Tibial nerve (tissue), 4 donors: ENCODE results near the gene OSTF1. TPM values are rescaled to one million over a fixed set of nuclear protein-coding genes. Genes with fewer than 3 reads are reported as not detected.
A peak's percentile ranks its signal among the peaks of the same experiment; 100 is the strongest.

Experiments
- DNase-seq, 2 donors: peaks; one replicate each; pipeline ENCODE4 v3.0.0-alpha.2; 2019; ENCODE audit warnings: low spot score in 2 of 2
- H3K27ac ChIP-seq, 4 donors: fragments of 200-600 bp; sonication (generic) in 3 of 4; one replicate each; pipeline ENCODE4 v1.5.1; 2017 to 2019; ENCODE audit warnings: mild to moderate bottlenecking in 1 of 4
- H3K27me3 ChIP-seq, 2 donors: fragments of 200-600 bp; sonication (generic) in 1 of 2; one replicate each; pipeline versions ENCODE4 v1.5.1 to v1.6.0; 2017 to 2019
- H3K36me3 ChIP-seq, 3 donors: fragments of 200-600 bp; sonication (generic); one replicate each; pipeline ENCODE4 v1.5.1; 2018 to 2019
- H3K4me1 ChIP-seq, 4 donors: fragments of 200-600 bp; sonication (generic) in 3 of 4; one replicate each; pipeline ENCODE4 v1.5.1; 2017 to 2019
- H3K4me3 ChIP-seq, 4 donors: fragments of 200-600 bp; sonication (generic) in 3 of 4; one replicate each; pipeline ENCODE4 v1.5.1; 2017 to 2019; ENCODE audit warnings: mild to moderate bottlenecking in 1 of 4, moderate library complexity in 1 of 4
- H3K9me3 ChIP-seq, 4 donors: fragments of 200-600 bp; sonication (generic) in 3 of 4; one replicate each; pipeline ENCODE4 v1.5.1; 2017 to 2019
- EP300 ChIP-seq, 2 donors: sonication (generic); formaldehyde crosslinking; IDR thresholded peaks; one replicate each; pipeline ENCODE4 v1.6.1; 2017; ENCODE audit warnings: antibody characterized with exemption in 2 of 2, mild to moderate bottlenecking in 1 of 2
- POLR2A ChIP-seq, 2 donors: fragments of 450-650 bp; IDR thresholded peaks; one replicate each; pipeline ENCODE4 v1.6.1; 2017; ENCODE audit warnings: antibody characterized with exemption in 2 of 2, mild to moderate bottlenecking in 2 of 2, moderate library complexity in 2 of 2
- WGBS, 2 donors: methylation state at CpG; one replicate each; pipeline ENCODE4 v1.1.5; 2018; 5-methylcytosine and 5-hydroxymethylcytosine counted together
- total RNA-seq, 4 donors: library from RNA; depleted of rRNA; stranded (reverse); fragments of >200 nt; gene quantifications; one replicate each; pipeline ENCODE4 v1.1.0, GENCODE V29; 2016
- TF ChIP-seq, protein P1 (sequence below), 5 experiments: fragments of 200-600 bp in 3 of 5; fragments of 450-650 bp in 2 of 5; sonication (generic) in 3 of 5; IDR thresholded peaks; one replicate each; pipeline ENCODE4 v1.5.1; 2016 to 2019; ENCODE audit warnings: antibody characterized with exemption in 5 of 5, mild to moderate bottlenecking in 3 of 5, moderate library complexity in 2 of 5

The OSTF1 gene
- total RNA-seq, 4 donors from 2014 or later: 20.7 to 34.5 (median 24.8) TPM

DNA sequence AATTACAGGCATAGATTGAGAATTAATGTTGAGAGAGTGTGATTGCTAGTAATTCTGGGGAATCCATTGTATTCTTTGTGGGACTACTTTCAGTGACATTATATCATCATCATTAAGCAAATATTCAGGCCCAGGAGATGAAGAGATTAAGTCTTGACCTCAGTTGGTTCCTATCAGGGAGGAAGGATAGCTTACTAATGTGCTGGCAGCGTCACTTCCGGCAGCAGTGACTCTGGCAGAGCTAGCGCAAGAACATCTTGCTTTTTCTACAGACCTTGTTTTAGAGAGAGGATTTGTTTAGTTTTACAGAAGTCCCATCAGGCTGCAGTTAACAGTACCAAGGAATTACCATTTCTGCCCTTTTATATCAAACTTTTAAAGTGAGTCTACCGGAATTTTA, 20.3 kb downstream of the OSTF1 start:
- no peak for DNase-seq
- Histone ChIP-seq H3K36me3 (no peaks in the 10 kb centered on the region), H3K4me3 (no peak overlapping the region), H3K27ac (peak overlapping the region in 1 of 4 donors; percentile 39), H3K27me3 (no peaks in the 10 kb centered on the region), H3K9me3 (no peaks in the 10 kb centered on the region), H3K4me1 (peaks cover 0 to 66% (median 11%) of the 10 kb centered on the region in 4 donors)
- TF ChIP-seq POLR2A (IDR thresholded peaks at IDR 0.05) (no peak), EP300 (IDR thresholded peaks at IDR 0.05) (no peak)
- TF ChIP-seq, protein P1, sequence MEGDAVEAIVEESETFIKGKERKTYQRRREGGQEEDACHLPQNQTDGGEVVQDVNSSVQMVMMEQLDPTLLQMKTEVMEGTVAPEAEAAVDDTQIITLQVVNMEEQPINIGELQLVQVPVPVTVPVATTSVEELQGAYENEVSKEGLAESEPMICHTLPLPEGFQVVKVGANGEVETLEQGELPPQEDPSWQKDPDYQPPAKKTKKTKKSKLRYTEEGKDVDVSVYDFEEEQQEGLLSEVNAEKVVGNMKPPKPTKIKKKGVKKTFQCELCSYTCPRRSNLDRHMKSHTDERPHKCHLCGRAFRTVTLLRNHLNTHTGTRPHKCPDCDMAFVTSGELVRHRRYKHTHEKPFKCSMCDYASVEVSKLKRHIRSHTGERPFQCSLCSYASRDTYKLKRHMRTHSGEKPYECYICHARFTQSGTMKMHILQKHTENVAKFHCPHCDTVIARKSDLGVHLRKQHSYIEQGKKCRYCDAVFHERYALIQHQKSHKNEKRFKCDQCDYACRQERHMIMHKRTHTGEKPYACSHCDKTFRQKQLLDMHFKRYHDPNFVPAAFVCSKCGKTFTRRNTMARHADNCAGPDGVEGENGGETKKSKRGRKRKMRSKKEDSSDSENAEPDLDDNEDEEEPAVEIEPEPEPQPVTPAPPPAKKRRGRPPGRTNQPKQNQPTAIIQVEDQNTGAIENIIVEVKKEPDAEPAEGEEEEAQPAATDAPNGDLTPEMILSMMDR (IDR thresholded peaks at IDR 0.05): no peak
- 78 to 84% methylated on average over 4 of the region's 4 CpGs for WGBS, 2 donors

DNA sequence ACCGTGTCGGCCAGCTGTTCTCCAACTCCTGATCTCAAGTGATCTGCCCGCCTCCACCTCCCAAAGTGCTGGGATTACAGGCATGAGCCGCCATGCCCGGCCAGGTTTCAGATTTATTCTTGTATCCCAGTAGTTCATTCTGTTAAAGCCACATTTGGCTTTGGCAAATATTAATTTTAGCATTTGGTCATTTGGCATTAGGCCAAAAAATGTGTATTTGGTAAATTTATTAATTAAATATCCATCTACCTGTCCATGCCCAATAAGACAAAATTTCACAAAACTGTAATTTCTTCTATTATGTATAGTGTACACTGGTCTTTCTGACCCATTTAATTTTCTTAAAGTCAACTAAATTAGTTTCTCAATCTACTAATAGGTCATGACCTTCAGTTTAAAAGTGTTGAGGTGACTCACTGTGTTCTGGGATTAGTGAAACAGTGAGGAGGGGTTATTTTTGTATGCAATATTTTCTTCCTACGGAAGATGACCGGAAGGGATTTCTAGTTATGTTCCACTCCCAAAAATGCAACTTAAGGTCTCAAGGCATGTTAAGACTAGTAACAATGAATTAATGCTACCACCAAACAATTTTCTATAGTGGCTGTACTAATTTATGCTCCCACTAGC, 21.0 kb downstream of the OSTF1 start:
- no peak overlapping the region for H3K27ac ChIP-seq
- no peaks in the 10 kb centered on the region for H3K9me3 ChIP-seq
- peaks cover 0 to 62% (median 11%) of the 10 kb centered on the region in 4 donors for H3K4me1 ChIP-seq
- no peak for DNase-seq
- no peaks in the 10 kb centered on the region for H3K36me3 ChIP-seq
- H3K27me3 ChIP-seq: no peaks in the 10 kb centered on the region
- TF ChIP-seq POLR2A (IDR thresholded peaks at IDR 0.05): no peak
- TF ChIP-seq EP300 (IDR thresholded peaks at IDR 0.05): no peak
- TF ChIP-seq, protein P1 (IDR thresholded peaks at IDR 0.05): no peak
- WGBS, 2 donors: 90 to 93% methylated on average over 7 of the region's 7 CpGs
- no peak overlapping the region for H3K4me3 ChIP-seq

DNA sequence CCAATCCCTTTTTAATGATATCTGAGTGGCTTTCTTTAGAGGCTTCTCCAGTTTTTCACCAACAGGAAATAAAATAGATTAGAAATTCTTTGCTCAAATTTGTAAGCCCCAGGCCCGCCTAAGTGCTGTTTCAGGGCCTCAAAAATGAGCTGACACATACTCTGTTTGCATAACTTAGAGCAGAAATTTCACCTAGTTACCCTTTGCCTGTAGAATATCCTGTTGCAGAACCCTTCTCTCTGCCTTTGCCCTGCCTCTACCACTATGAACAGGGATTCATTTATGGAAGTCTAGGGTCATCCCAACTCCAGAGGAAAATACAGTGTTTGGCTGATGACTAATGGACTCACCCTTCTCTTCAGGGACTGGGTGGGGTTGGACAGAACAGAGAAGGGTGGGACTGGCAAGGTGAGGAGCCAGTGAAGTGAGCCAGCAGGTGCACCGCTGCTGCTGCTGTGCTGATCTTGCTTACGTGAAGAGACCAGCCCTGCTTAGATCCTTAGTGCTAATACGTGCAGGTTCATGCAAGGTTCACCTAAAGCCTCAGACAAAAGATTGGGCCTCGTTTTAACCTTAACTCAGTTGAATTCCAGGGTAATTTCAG, 22.8 kb downstream of the OSTF1 start:
- no peak for TF ChIP-seq POLR2A (IDR thresholded peaks at IDR 0.05)
- no peak for TF ChIP-seq EP300 (IDR thresholded peaks at IDR 0.05)
- TF ChIP-seq, protein P1 (IDR thresholded peaks at IDR 0.05): no peak
- H3K9me3 ChIP-seq: no peaks in the 10 kb centered on the region
- no peak overlapping the region for H3K27ac ChIP-seq
- 79 to 82% methylated on average over 5 of the region's 5 CpGs for WGBS, 2 donors
- H3K27me3 ChIP-seq: no peaks in the 10 kb centered on the region
- H3K4me3 ChIP-seq: no peak overlapping the region
- H3K36me3 ChIP-seq: no peaks in the 10 kb centered on the region
- no peak for DNase-seq
- H3K4me1 ChIP-seq: peaks cover 0 to 49% (median 3%) of the 10 kb centered on the region in 4 donors

DNA sequence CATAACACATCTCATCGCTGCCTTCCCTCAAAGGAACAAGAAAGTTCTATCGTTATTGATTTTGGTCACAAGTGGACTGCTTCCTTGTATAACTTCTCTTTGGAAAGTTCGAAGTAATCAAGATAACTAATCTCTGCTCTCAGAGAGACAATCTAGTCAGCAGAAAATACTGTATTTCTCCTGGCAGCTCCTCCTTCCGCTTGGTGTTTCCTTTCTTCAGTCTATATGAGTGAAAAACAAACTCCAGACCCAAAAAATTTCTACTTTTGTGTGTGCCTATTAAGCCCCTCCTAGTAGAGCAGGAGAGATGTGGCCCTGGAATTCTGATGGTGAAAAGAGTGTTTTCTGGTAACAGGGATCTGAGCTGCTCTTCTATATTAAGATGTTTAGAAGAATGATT, 24.5 kb downstream of the OSTF1 start:
- TF ChIP-seq, protein P1 (IDR thresholded peaks at IDR 0.05): no peak
- TF ChIP-seq POLR2A (IDR thresholded peaks at IDR 0.05) (no peak), EP300 (IDR thresholded peaks at IDR 0.05) (no peak)
- no peaks in the 10 kb centered on the region for H3K9me3 ChIP-seq
- WGBS, 2 donors: 64 to 68% methylated on average over 4 of the region's 4 CpGs
- peaks cover 0 to 50% (median 3%) of the 10 kb centered on the region in 4 donors for H3K4me1 ChIP-seq
- no peak overlapping the region for H3K4me3 ChIP-seq
- H3K27ac ChIP-seq: peak overlapping the region in 1 of 4 donors; percentile 45
- H3K27me3 ChIP-seq: no peaks in the 10 kb centered on the region
- H3K36me3 ChIP-seq: peaks cover 0 to 5% (median 0%) of the 10 kb centered on the region in 3 donors
- no peak for DNase-seq

DNA sequence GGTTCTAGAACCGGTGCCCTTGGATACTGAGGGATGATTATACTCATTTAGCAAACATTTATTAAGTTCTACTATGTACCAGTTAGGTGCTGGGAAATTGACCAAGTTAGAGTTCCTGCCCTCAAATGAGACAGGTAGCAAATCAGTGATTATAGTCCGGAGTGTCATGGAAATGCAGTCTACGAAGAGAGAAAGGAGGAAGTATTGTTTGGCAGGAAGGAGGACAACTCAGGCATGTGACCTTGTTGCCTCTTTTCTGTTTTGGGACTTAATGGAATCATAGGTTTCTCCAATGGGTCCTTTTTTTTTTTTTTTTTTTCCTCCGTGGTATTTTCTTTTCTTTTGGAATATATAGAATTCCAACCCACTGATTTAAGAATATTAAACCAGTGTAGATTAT, 28.0 kb downstream of the OSTF1 start:
- Histone ChIP-seq H3K27ac (no peak overlapping the region), H3K9me3 (no peaks in the 10 kb centered on the region), H3K4me3 (no peak overlapping the region), H3K27me3 (no peaks in the 10 kb centered on the region), H3K36me3 (peaks cover 0 to 40% (median 4%) of the 10 kb centered on the region in 3 donors), H3K4me1 (peaks cover 0 to 31% (median 0%) of the 10 kb centered on the region in 4 donors)
- 50 to 51% methylated on average over 4 of the region's 4 CpGs for WGBS, 2 donors
- TF ChIP-seq EP300 (IDR thresholded peaks at IDR 0.05) (no peak), POLR2A (IDR thresholded peaks at IDR 0.05) (no peak)
- TF ChIP-seq, protein P1 (IDR thresholded peaks at IDR 0.05): no peak
- DNase-seq: no peak
